ENCODE measurements around the gene FABP7.

DNA sequence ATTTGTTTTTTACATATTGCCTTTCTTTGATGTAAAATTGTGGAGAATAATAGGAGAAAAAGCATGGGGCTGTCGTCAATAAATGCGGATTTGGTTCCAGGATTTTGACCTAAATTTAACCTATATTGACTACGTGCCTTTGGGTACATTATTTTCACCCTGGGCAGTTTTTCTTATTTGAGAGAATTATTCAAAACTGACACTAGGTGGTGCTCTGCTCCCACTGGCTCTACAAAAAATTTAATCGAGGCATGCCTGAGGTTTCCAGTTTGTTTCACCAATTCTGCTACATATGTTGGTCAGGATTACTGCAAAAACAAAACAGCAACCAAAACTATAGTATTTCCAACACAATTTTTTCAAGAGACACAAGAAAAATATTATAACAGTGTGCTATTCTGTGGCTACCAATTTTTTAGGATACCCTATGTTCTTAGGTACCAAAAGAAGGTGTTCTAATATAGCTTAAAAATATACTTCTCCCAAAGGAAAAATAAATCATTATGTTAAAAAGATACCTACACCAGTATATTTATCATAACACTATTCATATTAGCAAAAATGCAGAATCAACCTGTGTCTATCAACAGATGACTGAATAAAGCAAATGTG is 48.6 kb upstream of the FABP7 start:
- TF ChIP-seq ARNTL (CRISPR knock-in tag; IDR thresholded peaks at IDR 0.05; ENCODE audit: borderline replicate concordance, low read depth) (no peak), ZNF70 (CRISPR knock-in tag; IDR thresholded peaks at IDR 0.05) (no peak), CSDC2 (CRISPR knock-in tag; IDR thresholded peaks at IDR 0.05) (no peak), ESRRG (CRISPR knock-in tag; IDR thresholded peaks at IDR 0.05) (no peak), SNAI2 (CRISPR knock-in tag; IDR thresholded peaks at IDR 0.05) (no peak), ZNF565 (CRISPR knock-in tag; conservative IDR thresholded peaks at IDR 0.05; ENCODE audit: low read depth) (no peak), ISL1 (CRISPR knock-in tag; IDR thresholded peaks at IDR 0.05) (no peak), ZNF8 (CRISPR knock-in tag; IDR thresholded peaks at IDR 0.05) (no peak)
- TF ChIP-seq, protein P1, sequence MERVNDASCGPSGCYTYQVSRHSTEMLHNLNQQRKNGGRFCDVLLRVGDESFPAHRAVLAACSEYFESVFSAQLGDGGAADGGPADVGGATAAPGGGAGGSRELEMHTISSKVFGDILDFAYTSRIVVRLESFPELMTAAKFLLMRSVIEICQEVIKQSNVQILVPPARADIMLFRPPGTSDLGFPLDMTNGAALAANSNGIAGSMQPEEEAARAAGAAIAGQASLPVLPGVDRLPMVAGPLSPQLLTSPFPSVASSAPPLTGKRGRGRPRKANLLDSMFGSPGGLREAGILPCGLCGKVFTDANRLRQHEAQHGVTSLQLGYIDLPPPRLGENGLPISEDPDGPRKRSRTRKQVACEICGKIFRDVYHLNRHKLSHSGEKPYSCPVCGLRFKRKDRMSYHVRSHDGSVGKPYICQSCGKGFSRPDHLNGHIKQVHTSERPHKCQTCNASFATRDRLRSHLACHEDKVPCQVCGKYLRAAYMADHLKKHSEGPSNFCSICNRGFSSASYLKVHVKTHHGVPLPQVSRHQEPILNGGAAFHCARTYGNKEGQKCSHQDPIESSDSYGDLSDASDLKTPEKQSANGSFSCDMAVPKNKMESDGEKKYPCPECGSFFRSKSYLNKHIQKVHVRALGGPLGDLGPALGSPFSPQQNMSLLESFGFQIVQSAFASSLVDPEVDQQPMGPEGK (CRISPR knock-in tag; IDR thresholded peaks at IDR 0.05; ENCODE audit: borderline replicate concordance), result no peak
- TF ChIP-seq, protein P2, sequence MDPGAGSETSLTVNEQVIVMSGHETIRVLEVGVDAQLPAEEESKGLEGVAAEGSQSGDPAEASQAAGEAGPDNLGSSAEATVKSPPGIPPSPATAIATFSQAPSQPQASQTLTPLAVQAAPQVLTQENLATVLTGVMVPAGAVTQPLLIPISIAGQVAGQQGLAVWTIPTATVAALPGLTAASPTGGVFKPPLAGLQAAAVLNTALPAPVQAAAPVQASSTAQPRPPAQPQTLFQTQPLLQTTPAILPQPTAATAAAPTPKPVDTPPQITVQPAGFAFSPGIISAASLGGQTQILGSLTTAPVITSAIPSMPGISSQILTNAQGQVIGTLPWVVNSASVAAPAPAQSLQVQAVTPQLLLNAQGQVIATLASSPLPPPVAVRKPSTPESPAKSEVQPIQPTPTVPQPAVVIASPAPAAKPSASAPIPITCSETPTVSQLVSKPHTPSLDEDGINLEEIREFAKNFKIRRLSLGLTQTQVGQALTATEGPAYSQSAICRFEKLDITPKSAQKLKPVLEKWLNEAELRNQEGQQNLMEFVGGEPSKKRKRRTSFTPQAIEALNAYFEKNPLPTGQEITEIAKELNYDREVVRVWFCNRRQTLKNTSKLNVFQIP (CRISPR knock-in tag; IDR thresholded peaks at IDR 0.05; ENCODE audit: borderline replicate concordance, low read depth), result no peak
- TF ChIP-seq, protein P3, sequence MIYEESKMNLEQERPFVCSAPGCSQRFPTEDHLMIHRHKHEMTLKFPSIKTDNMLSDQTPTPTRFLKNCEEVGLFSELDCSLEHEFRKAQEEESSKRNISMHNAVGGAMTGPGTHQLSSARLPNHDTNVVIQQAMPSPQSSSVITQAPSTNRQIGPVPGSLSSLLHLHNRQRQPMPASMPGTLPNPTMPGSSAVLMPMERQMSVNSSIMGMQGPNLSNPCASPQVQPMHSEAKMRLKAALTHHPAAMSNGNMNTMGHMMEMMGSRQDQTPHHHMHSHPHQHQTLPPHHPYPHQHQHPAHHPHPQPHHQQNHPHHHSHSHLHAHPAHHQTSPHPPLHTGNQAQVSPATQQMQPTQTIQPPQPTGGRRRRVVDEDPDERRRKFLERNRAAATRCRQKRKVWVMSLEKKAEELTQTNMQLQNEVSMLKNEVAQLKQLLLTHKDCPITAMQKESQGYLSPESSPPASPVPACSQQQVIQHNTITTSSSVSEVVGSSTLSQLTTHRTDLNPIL (CRISPR knock-in tag; IDR thresholded peaks at IDR 0.05; ENCODE audit: low read depth), result no peak
- TF ChIP-seq, protein P4, sequence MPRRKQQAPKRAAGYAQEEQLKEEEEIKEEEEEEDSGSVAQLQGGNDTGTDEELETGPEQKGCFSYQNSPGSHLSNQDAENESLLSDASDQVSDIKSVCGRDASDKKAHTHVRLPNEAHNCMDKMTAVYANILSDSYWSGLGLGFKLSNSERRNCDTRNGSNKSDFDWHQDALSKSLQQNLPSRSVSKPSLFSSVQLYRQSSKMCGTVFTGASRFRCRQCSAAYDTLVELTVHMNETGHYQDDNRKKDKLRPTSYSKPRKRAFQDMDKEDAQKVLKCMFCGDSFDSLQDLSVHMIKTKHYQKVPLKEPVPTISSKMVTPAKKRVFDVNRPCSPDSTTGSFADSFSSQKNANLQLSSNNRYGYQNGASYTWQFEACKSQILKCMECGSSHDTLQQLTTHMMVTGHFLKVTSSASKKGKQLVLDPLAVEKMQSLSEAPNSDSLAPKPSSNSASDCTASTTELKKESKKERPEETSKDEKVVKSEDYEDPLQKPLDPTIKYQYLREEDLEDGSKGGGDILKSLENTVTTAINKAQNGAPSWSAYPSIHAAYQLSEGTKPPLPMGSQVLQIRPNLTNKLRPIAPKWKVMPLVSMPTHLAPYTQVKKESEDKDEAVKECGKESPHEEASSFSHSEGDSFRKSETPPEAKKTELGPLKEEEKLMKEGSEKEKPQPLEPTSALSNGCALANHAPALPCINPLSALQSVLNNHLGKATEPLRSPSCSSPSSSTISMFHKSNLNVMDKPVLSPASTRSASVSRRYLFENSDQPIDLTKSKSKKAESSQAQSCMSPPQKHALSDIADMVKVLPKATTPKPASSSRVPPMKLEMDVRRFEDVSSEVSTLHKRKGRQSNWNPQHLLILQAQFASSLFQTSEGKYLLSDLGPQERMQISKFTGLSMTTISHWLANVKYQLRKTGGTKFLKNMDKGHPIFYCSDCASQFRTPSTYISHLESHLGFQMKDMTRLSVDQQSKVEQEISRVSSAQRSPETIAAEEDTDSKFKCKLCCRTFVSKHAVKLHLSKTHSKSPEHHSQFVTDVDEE (CRISPR knock-in tag; IDR thresholded peaks at IDR 0.05), result no peak
